ENCODE measurements around the gene FHOD3. TPM values are rescaled to one million over a fixed set of nuclear protein-coding genes. Genes with fewer than 3 reads are reported as not detected.

The FHOD3 gene
- total and polyA plus RNA-seq, 2 experiments from 2014 or later: 2.7 to 8.7 TPM

- no peak overlapping the region for H3K4me3 ChIP-seq
- peaks cover 44% of the 10 kb centered on the region for H3K4me1 Mint-ChIP-seq
- H3K9me3 Mint-ChIP-seq: no peaks in the 10 kb centered on the region
- H3F3A ChIP-seq (replicated peaks; ENCODE audit: low read depth): peaks cover 4% of the 10 kb centered on the region; the same call in 1 of the 2 replicates
- H3K9me2 ChIP-seq (ENCODE audit: insufficient read depth): no peaks in the 10 kb centered on the region
- no peaks in the 10 kb centered on the region for H3K36me3 ChIP-seq (ENCODE audit: insufficient read depth)
- H3K4me3 Mint-ChIP-seq: no peak overlapping the region
- H3K36me3 Mint-ChIP-seq (ENCODE audit: low read depth): no peaks in the 10 kb centered on the region
- TF ChIP-seq STAT1 (IDR thresholded peaks at IDR 0.05; ENCODE audit: unreplicated experiment): no peak
- H3K27ac ChIP-seq (ENCODE audit: low read depth): no peak overlapping the region
- H3K27me3 Mint-ChIP-seq (ENCODE audit: insufficient read depth, low read depth, poor library complexity): peaks cover 14% of the 10 kb centered on the region
- H3K79me2 ChIP-seq (replicated peaks; ENCODE audit: insufficient read depth): no peaks in the 10 kb centered on the region
- no peaks in the 10 kb centered on the region for H4K20me1 ChIP-seq (replicated peaks; ENCODE audit: insufficient read depth)
- ATAC-seq (no peak), DNase-seq (ENCODE audit: low spot score) (no peak)
- no peak overlapping the region for H3K27ac Mint-ChIP-seq
- no peak overlapping the region for H3K4me2 ChIP-seq
- no peaks in the 10 kb centered on the region for H3K27me3 ChIP-seq (ENCODE audit: insufficient read depth)
- no peak overlapping the region for H2AFZ ChIP-seq
- H3K4me1 ChIP-seq (ENCODE audit: insufficient read depth): peaks cover 24% of the 10 kb centered on the region; the same call in 1 of the 2 replicates
These were observed 167.8 kb downstream of the FHOD3 start for GRCh38 chr18:36465276-36465675.

GRCh38 chr18:36465970-36466369 lies 168.5 kb downstream of the FHOD3 start:
- Histone ChIP-seq H3K9me2 (ENCODE audit: insufficient read depth) (no peaks in the 10 kb centered on the region), H4K20me1 (replicated peaks; ENCODE audit: insufficient read depth) (no peaks in the 10 kb centered on the region), H3F3A (replicated peaks; ENCODE audit: low read depth) (peaks cover 4% of the 10 kb centered on the region; the same call in 1 of the 2 replicates), H3K27ac (ENCODE audit: low read depth) (0 out of 2 replicates have a peak overlapping the region, but pooled peaks have one; percentile 39), H3K79me2 (replicated peaks; ENCODE audit: insufficient read depth) (no peaks in the 10 kb centered on the region), H3K4me3 (no peak overlapping the region), H3K4me2 (0 out of 2 replicates have a peak overlapping the region, but pooled peaks have one; percentile 20), H3K4me1 (ENCODE audit: insufficient read depth) (peaks cover 22% of the 10 kb centered on the region), H2AFZ (no peak overlapping the region), H3K27me3 (ENCODE audit: insufficient read depth) (no peaks in the 10 kb centered on the region), H3K36me3 (ENCODE audit: insufficient read depth) (no peaks in the 10 kb centered on the region)
- Mint-ChIP-seq H3K27me3 (ENCODE audit: insufficient read depth, low read depth, poor library complexity) (peaks cover 12% of the 10 kb centered on the region), H3K4me1 (peaks cover 43% of the 10 kb centered on the region), H3K9me3 (no peaks in the 10 kb centered on the region), H3K27ac (peak overlapping the region; percentile 8; the same call in 1 of the 2 replicates), H3K36me3 (ENCODE audit: low read depth) (no peaks in the 10 kb centered on the region), H3K4me3 (no peak overlapping the region)
- no peak for DNase-seq (ENCODE audit: low spot score)
- ATAC-seq: no peak
- no peak for TF ChIP-seq ZNF331 (CRISPR knock-in tag; IDR thresholded peaks at IDR 0.05; ENCODE audit: low read depth)
- no peak for TF ChIP-seq STAT1 (IDR thresholded peaks at IDR 0.05; ENCODE audit: unreplicated experiment)
- TF ChIP-seq POLR2AphosphoS5 (IDR thresholded peaks at IDR 0.05; ENCODE audit: low read depth): no peak
- TF ChIP-seq CTCF (conservative IDR thresholded peaks at IDR 0.05; ENCODE audit: low read depth in 2 of 2): no peak
- no peak for TF ChIP-seq JUNB (IDR thresholded peaks at IDR 0.05; ENCODE audit: unreplicated experiment)
- no peak for TF ChIP-seq ZNF114 (CRISPR knock-in tag; IDR thresholded peaks at IDR 0.05)
- TF ChIP-seq ETS1 (IDR thresholded peaks at IDR 0.05): no peak
- TF ChIP-seq REST (IDR thresholded peaks at IDR 0.05; ENCODE audit: unreplicated experiment): no peak
- no peak for TF ChIP-seq EZH2 (IDR thresholded peaks at IDR 0.05; ENCODE audit: low read depth, unreplicated experiment)
- no peak for TF ChIP-seq NANOG (IDR thresholded peaks at IDR 0.05; ENCODE audit: borderline replicate concordance)
- TF ChIP-seq EZH2phosphoT487 (IDR thresholded peaks at IDR 0.05; ENCODE audit: unreplicated experiment): no peak
